Choroid plexus epithelial cell (primary cell): ENCODE results near the gene IGDCC3.

Source experiments
- DNase-seq: peaks from one replicate; pipeline ENCODE4 v3.0.0-alpha.2; 2010; ENCODE audit warnings: low read depth
- H3K4me3 ChIP-seq: 2 replicates; pipeline ENCODE4 v1.5.1; 2011; ENCODE audit warnings: low read depth, mild to moderate bottlenecking, control low read depth, low read length, moderate library complexity
- CTCF ChIP-seq: conservative IDR thresholded peaks from 2 replicates; pipeline ENCODE4 v1.5.1; 2011; ENCODE audit warnings: low read depth, mild to moderate bottlenecking, control low read depth, inconsistent platforms, low read length, moderate library complexity

The IGDCC3 gene

GRCh38 chr15:65382921-65383320, 5.1 kb upstream of the IGDCC3 start:
- no peak for DNase-seq
- TF ChIP-seq CTCF = no peak
- H3K4me3 ChIP-seq = no peak overlapping the region

- TF ChIP-seq CTCF = no peak
- H3K4me3 ChIP-seq = no peak overlapping the region
- DNase-seq = no peak
Observed at GRCh38 chr15:65382146-65382491, 4.3 kb upstream of the IGDCC3 start.

- H3K4me3 ChIP-seq = no peak overlapping the region
- no peak for TF ChIP-seq CTCF
- no peak for DNase-seq
Observed at GRCh38 chr15:65381445-65382145, 3.8 kb upstream of the IGDCC3 start.

- no peak overlapping the region for H3K4me3 ChIP-seq
- DNase-seq = no peak
- no peak for TF ChIP-seq CTCF
Observed at GRCh38 chr15:65379986-65380385, 2.2 kb upstream of the IGDCC3 start.

- peak overlapping the region; percentile 47 for H3K4me3 ChIP-seq
- no peak for TF ChIP-seq CTCF
- DNase-seq = peak; percentile 24
Observed at GRCh38 chr15:65377105-65377975, 462 bp downstream of the IGDCC3 start.

GRCh38 chr15:65376767-65377104, 1.1 kb downstream of the IGDCC3 start:
- TF ChIP-seq CTCF = no peak
- H3K4me3 ChIP-seq = peak overlapping the region; percentile 47
- peak; percentile 27 for DNase-seq
